T-helper 2 cell treated with Interferon-gamma antibody and Interleukin-4, amounts not matched to agents 5 μg/mL and 100 μg/mL, for 36 hours (primary cell): ENCODE measurements around the gene TUBA4B.

Experiments
- DNase-seq: peaks from one replicate; pipeline ENCODE4 v3.0.0; 2021; ENCODE audit warnings: low spot score
- H3K27ac Mint-ChIP-seq: one replicate; pipeline ENCODE4 v1.8.0; 2021; ENCODE audit warnings: mild to moderate bottlenecking, mixed read lengths
- H3K27me3 Mint-ChIP-seq: one replicate; pipeline ENCODE4 v1.8.0; 2021; ENCODE audit warnings: low read depth, mixed read lengths
- H3K36me3 Mint-ChIP-seq: one replicate; pipeline ENCODE4 v1.8.0; 2021; ENCODE audit warnings: low read depth, mixed read lengths
- H3K4me1 Mint-ChIP-seq: one replicate; pipeline ENCODE4 v1.8.0; 2021; ENCODE audit warnings: low read depth, mixed read lengths
- H3K4me3 Mint-ChIP-seq: one replicate; pipeline ENCODE4 v1.8.0; 2022; ENCODE audit warnings: mild to moderate bottlenecking, moderate library complexity, mixed read lengths
- H3K9me3 Mint-ChIP-seq: one replicate; pipeline ENCODE4 v1.8.0; 2021; ENCODE audit warnings: mixed read lengths

TUBA4B gene

GRCh38 chr2:219252900-219253752 lies at the start of gene TUBA4B:
TUBA4B (plus strand) TSS chr2:219253243; CDS start chr2:219253408, 165 bp downstream.
- Mint-ChIP-seq H3K9me3 (no peaks in the 10 kb centered on the region), H3K4me3 (peak within 1 kb of the TSS; percentile 98), H3K27me3 (peaks cover 3% of the 10 kb centered on the region), H3K27ac (peak within 1 kb of the TSS; percentile 90), H3K36me3 (peaks cover 50% of the 10 kb centered on the region), H3K4me1 (peaks cover 48% of the 10 kb centered on the region)
- DNase-seq = peak; percentile 63

GRCh38 chr2:219204425-219205164 lies 48.4 kb upstream of the TUBA4B start:
- Mint-ChIP-seq H3K4me1 (peaks cover 31% of the 10 kb centered on the region), H3K9me3 (peaks cover 4% of the 10 kb centered on the region), H3K27ac (no peak overlapping the region), H3K36me3 (peaks cover 18% of the 10 kb centered on the region), H3K4me3 (no peak overlapping the region), H3K27me3 (no peaks in the 10 kb centered on the region)
- DNase-seq = no peak

DNA sequence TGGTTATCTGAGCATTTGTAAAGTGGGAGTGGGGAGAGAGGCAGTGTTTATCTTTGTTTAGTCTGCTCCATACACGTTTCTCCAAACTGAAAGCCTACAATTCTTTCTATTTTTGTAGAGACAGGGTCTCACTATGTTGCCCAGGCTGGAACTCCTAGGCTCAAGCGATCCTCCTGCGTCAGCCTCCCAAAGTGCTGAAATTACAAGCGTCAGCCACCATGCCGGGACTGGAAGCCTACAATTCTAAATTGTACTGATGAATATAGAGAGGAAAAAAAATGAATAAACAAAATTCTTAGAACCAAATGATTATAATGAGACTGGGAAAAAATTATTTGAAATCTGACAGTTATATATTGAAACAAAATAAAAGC lies 47.9 kb upstream of the TUBA4B start:
- H3K27me3 Mint-ChIP-seq = no peaks in the 10 kb centered on the region
- H3K4me1 Mint-ChIP-seq = peaks cover 35% of the 10 kb centered on the region
- DNase-seq = no peak
- H3K4me3 Mint-ChIP-seq = peak overlapping the region; percentile 34
- H3K36me3 Mint-ChIP-seq = peaks cover 21% of the 10 kb centered on the region
- H3K27ac Mint-ChIP-seq = no peak overlapping the region
- peaks cover 4% of the 10 kb centered on the region for H3K9me3 Mint-ChIP-seq

GRCh38 chr2:219205981-219206327 lies 47.1 kb upstream of the TUBA4B start:
- peak overlapping the region; percentile 86 for H3K4me3 Mint-ChIP-seq
- H3K36me3 Mint-ChIP-seq = peaks cover 24% of the 10 kb centered on the region
- peaks cover 30% of the 10 kb centered on the region for H3K4me1 Mint-ChIP-seq
- no peak for DNase-seq
- peaks cover 4% of the 10 kb centered on the region for H3K9me3 Mint-ChIP-seq
- no peaks in the 10 kb centered on the region for H3K27me3 Mint-ChIP-seq
- peak overlapping the region; percentile 94 for H3K27ac Mint-ChIP-seq

- peak within 1 kb of the TSS; percentile 94 for H3K27ac Mint-ChIP-seq
- H3K4me3 Mint-ChIP-seq = peak within 1 kb of the TSS; percentile 86
- peaks cover 4% of the 10 kb centered on the region for H3K9me3 Mint-ChIP-seq
- H3K27me3 Mint-ChIP-seq = no peaks in the 10 kb centered on the region
- H3K36me3 Mint-ChIP-seq = peaks cover 24% of the 10 kb centered on the region
- DNase-seq = peak; percentile 96
- H3K4me1 Mint-ChIP-seq = peaks cover 34% of the 10 kb centered on the region
These were observed 46.5 kb upstream of the TUBA4B start, which contains the start of gene ZFAND2B for GRCh38 chr2:219206328-219207133. ZFAND2B (plus strand) TSS chr2:219206782; CDS start chr2:219206988, 206 bp downstream.

DNA sequence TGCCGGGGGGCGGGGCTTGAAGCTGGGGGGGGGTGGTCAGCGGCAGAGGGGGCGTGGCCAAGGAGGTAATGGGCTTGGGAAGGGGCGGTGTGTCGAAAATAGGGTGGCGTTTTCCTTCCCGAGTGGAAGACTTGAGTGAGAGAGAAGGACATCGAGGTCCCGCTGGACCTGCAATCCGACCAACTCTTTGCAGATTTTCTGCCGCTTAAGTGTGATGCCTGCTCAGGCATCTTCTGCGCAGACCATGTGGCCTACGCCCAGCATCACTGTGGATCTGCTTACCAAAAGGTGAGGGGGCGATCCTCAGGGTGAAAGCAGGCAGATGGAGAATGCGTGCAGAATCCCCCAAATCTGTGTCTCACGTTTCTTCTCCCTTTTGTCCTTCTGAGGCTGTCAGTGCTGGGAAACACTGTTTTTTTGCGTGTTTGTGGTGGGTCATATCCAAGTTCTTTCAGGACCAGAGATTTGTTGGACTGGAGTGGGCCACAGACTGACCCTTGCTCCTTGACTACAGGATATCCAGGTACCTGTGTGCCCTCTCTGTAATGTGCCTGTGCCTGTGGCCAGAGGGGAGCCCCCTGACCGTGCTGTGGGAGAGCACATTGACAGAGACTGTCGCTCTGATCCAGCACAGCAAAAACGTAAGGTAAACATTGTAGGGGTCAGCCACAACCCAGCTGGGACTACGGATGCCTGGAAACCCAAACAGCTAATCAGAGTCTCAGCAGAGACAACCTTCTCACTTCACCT lies 45.7 kb upstream of the TUBA4B start:
- no peaks in the 10 kb centered on the region for H3K27me3 Mint-ChIP-seq
- peaks cover 27% of the 10 kb centered on the region for H3K36me3 Mint-ChIP-seq
- H3K9me3 Mint-ChIP-seq = peaks cover 4% of the 10 kb centered on the region
- H3K27ac Mint-ChIP-seq = peak overlapping the region; percentile 83
- H3K4me1 Mint-ChIP-seq = peaks cover 34% of the 10 kb centered on the region
- H3K4me3 Mint-ChIP-seq = peak overlapping the region; percentile 86
- DNase-seq = no peak

- Mint-ChIP-seq H3K4me1 (peaks cover 34% of the 10 kb centered on the region), H3K27ac (peak overlapping the region; percentile 83), H3K9me3 (peaks cover 4% of the 10 kb centered on the region), H3K27me3 (no peaks in the 10 kb centered on the region), H3K4me3 (peak overlapping the region; percentile 86), H3K36me3 (peaks cover 31% of the 10 kb centered on the region)
- DNase-seq = no peak
These were observed 44.9 kb upstream of the TUBA4B start for GRCh38 chr2:219207884-219208740.

DNA sequence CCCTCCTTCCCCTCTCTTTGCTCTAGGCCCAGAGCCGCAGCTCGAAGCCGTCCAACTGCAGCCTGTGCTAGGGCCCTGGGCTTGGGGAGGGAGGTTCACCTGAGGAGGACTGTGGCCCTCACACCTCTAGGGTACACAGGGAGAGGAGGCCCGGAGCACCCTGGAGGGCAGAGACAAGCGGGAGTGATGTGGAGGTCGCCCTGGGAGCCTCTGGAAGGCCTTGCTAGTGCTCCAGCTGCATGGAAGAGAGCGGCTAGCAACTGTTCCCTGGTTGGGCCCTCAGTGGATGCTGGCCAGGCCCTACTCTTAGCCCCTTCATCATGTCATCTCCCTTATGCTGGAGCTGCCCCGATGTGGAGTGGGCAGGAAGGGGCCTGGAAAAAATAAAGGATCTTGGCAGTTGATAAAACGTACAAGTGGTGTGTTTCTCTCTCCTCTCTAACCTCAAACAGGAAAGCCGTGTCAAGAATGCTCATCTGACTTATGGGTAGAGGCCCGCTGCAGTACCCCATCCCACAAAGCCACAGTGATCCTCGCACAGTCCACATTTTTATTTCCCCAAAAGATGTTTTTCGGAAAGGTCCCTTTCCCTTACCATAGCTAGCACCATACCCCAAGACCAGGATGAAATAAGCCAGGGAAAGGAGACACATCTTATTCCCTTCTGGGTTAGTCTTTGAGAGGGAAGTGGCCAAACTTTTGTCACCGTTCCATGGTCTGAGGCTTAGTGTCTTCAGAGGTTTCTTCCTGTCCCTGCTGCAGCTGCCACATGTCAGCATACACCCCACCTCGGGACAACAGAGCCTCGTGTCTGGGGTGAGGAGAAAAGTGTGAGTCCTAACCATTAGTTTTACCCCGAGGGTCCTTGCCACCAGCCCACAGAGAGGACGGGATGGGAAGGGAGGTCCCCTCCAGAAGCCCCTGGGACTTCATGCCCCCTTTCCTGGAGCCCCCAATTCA lies 43.5 kb upstream of the TUBA4B start:
- Mint-ChIP-seq H3K27ac (peak overlapping the region; percentile 83), H3K36me3 (peaks cover 38% of the 10 kb centered on the region), H3K27me3 (no peaks in the 10 kb centered on the region), H3K4me1 (peaks cover 34% of the 10 kb centered on the region), H3K9me3 (peaks cover 1% of the 10 kb centered on the region), H3K4me3 (peak overlapping the region; percentile 35)
- DNase-seq = no peak

- Mint-ChIP-seq H3K27me3 (no peaks in the 10 kb centered on the region), H3K4me1 (peaks cover 36% of the 10 kb centered on the region), H3K9me3 (no peaks in the 10 kb centered on the region), H3K4me3 (no peak overlapping the region), H3K36me3 (peaks cover 41% of the 10 kb centered on the region), H3K27ac (peak overlapping the region; percentile 83)
- DNase-seq = no peak
These were observed 42.7 kb upstream of the TUBA4B start for GRCh38 chr2:219210196-219210885.

DNA sequence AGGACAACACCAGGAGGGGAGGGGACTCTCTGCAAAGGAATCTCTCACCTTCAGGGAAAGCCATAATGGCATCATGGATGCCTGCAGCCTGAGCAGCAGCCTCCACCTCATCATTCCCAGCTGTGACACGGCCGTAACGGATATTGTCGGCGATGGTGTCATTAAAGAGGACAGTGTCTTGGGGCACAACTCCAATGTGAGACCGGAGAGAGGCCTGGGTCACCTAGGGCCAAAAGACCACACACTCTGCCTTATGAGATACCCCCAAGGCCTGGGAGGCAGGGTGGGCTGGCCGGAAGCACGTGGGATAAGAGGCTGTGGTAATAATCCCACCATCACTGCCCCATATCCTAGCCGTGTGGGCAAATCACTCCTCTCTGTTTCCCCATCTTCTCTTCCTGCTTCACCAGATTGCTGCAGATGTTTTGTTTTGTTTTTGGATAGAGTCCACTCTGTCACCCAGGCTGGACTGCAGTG lies 42.1 kb upstream of the TUBA4B start:
- no peak for DNase-seq
- Mint-ChIP-seq H3K27ac (peak overlapping the region; percentile 84), H3K4me1 (peaks cover 36% of the 10 kb centered on the region), H3K9me3 (no peaks in the 10 kb centered on the region), H3K4me3 (no peak overlapping the region), H3K27me3 (no peaks in the 10 kb centered on the region), H3K36me3 (peaks cover 41% of the 10 kb centered on the region)

DNA sequence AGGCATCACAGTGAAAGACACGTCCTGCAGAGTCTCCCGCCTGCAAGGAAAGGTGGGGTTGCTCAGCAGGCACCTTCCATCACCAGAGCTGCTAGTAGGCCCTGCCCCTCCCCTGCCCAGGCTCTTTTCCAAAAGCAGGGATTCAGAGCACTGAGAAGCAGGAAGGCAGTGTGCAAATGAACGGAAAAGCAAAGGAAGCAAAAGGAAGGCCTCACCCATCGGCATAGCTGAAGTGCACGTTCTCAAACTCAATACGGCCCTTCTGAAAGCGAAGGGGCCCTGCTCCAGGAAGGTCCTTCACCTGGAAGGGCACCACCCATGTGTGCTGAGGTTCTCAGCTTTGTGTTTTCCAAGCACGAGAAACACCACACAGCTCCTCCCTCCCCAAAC lies 40.0 kb upstream of the TUBA4B start:
- no peak for DNase-seq
- Mint-ChIP-seq H3K36me3 (peaks cover 49% of the 10 kb centered on the region), H3K4me3 (no peak overlapping the region), H3K4me1 (peaks cover 37% of the 10 kb centered on the region), H3K27ac (no peak overlapping the region), H3K27me3 (no peaks in the 10 kb centered on the region), H3K9me3 (no peaks in the 10 kb centered on the region)
